NAMALWA (cell line): Measurements from ENCODE around the gene CSNK1D.
"Not testable (repeated sequence)": the region's sequence is repeated elsewhere in the genome, so short reads cannot be mapped to it uniquely, and the experiment has no call there.

Experiments
- DNase-seq: peaks from one replicate; pipeline ENCODE4 v3.0.0-alpha.2; 2015; ENCODE audit warnings: low spot score

Gene CSNK1D

DNA sequence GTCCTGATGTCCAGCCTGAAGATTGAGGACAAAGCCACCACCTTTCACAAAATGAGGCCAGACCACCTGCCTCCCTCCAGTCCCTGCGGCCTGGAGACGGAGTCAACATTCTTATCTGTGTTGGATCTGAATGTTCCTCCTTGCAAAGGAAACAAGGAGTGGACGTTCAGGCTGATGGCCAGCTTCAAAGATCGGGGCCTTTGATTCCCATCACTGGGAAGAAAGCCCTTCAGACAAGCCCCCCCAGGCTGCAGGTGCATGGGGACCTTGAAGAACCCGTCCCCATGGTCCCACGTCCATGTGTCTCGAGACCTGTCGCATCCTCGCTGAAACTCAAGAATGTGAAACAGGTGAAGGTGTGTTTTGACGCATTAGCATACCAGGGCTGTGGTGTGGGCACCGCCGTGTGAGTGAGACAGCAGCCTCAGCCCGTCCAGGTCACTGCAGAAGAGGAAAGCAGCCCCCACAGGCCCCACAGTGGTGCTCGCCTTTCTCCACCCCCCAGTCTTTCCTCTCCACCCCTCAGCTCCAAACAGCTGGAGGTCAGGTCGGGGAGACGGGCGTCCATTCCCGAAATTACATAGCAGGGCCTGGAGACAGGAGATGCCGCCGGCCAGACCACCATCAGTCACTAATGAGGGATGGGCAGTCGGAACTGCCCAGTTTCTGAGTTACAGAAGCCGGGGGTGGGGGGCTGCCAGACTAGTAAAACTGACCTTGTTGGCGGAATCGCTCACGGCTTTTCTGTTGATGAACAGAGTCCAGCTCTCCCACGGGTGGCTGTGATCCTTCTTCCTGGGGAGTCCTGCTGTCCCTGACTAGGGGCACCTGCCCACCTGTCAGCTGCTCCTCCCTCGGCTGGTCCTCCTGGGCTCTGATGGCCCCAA lies 877 bp upstream of the CSNK1D start:
- no peak for DNase-seq

DNA sequence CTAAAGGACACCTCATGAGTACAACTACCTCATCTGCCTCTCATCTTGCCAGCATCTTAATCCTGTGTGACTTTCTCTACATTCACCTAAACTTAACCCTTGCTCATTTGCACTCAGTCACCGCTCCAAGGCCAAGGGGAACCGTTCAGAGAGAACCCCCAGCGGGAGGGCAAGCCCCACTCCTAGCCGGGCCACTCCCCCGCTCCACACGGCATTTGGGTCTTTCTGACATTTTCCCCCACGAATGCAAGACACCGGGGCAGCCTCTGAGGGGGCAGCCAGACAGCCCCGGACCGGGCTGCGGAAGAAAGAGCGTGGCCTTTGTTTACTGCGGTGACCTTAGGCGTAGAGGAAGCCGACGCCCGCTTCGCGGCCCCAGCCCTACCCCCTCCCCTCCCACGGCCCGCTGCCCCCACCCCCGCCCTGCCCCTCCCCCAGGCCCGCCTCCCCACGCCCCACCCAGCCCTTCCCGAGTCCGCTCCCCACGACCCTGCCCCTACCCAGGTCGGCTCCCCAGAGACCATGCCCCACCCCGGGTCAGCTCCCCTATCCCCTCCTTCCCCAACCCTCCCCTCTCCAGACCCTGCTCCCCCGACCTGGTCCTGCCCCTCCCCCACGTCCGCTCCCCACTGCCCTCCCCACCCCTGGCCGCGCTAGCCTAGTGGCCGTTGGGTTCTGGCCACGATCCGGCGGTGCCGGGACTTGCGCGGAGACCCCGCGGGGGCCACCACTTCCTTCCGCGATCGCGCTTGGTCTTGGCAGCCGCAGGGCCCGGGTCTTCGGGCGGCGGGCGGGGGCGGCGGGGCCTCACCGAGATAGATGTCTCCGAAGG lies 789 bp downstream of the CSNK1D start:
- DNase-seq: peak; percentile 55

DNA sequence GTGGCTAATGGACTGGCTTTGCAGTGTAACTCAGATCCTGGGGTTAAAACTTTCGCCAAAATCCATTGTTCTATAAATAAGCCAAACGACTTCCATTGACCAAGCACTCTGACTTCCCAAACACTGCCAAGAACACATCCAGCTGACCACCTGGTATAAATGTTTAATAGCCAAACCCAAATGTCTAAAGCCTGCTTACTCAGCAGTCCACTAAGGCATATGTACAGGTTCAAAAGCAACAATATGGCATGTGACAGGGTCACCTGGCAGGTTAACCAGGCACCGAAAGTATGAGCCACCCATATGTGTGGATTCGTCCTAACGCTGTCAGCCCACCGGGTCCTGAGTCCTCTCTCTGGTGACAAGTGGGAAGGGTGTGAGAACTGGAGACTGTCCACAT lies 2.1 kb downstream of the CSNK1D start:
- no peak for DNase-seq

DNA sequence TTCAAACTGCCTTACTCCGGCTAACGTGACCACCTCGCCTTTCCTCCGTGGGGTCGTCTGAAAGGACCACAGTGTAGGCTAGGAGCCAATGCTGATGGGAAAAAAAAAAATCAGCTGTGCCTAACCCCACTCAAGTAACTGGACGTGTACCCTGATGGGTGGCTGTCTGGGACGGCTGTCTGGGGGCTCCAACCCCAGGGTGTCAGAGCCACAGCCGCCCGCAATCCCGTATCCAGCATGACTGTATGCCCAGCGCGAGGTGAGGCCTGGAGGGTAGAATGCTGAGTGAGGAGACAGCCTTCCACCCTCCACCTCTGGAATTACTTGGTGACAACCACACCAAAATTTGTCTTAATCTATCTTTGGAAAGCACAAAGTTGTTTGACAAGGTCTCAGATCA lies 2.8 kb downstream of the CSNK1D start:
- DNase-seq: no peak

DNA sequence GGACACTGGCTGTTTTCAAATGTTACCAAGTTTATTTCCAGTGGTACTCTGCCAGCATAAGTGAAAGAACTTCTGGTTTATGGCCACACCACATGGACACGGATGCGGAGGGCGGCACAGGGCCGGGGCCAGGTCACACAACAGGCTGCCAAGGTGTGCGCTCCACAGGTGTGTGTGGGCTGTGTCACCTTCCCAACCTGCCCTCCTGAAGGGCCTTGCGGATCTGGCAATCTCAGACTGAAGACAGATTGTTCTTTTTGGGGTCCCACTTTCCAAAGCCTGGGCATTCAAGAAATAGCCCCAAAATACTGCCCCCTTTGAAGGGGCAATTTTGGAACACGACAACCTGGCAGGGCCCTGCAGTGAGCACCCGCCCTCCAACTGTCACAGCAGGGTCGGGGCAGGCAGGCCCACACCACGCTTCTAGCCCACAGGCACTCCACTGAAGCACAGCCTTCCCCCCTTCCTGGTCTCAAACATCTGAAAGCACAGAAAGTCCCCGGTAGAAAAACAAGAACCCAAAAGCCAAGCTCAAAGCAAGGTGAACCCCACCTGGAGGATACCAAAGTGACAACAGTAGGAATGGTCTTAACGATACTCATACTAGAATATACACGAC lies 3.5 kb downstream of the CSNK1D start:
- DNase-seq: no peak

DNA sequence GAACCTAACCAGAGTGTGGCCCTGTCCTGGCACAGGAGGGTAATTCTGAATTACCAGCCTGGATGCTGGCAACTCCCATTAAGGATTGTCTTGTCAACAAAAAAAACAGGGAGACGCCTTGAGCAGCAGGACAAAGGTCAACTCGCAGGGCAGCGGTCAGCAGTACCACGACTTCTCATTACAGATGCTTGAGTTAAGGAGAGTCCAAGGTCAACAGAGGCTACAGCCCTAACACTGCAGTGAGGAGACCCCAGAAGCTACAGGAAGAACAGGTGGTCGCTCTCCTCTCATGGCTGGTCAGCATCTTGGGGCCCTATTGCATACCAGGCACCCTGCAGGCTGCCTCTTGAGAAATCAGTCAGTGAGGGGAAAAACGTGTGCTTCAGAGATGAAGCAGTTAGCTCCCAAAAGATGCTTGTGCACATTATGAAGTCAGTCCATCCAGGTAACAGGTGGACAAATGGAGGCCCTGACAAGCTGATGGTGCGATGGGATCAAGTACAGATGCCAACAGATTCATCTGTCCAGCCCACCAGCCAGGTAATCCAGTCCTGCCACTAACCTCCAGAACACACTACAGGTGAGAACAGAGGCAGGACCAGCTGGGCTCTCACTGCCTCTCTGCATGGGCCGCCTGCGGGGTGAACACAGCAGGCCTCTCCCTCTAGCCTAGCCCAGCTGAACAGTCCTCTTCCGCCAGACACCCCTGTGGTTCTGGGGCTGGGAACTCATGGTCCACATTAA lies 4.2 kb downstream of the CSNK1D start:
- no peak for DNase-seq

DNA sequence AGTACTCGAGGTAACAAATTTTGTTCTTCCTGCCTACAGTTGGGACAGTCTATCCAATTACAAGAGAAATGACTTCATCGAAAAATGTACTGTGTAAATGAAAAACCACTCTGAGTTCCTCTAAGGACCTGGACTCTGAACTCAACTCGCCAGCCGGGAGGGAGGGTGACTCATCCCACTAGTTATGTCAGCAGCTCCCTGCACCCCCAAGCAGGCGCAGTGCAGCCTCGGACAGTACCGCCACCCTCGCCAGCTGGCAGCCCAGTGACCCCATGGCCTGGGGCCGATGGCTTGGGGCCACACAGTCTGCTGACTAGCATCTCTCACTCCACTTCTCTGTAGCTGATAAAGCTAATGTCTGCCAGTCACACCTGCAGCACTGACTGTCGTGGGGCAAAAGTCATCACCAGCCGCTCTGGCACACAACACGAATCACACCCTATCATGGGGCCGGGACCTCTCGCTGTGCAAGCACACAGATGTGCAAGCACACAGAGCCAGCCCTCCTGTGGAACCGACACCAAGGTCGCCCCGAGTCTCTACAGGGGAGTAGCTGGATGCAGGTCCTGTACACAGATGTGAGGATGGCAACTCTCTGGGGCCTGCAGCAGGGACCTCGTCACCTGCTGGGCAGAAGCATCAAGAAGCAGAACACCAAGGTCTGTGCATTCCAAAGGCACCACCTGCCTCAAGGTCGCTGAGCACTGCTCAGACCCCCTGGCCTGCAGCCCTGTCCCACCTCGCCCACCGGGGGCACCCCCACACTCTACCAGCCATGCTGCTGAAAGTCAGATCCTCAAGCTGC lies 5.7 kb downstream of the CSNK1D start:
- DNase-seq: no peak

DNA sequence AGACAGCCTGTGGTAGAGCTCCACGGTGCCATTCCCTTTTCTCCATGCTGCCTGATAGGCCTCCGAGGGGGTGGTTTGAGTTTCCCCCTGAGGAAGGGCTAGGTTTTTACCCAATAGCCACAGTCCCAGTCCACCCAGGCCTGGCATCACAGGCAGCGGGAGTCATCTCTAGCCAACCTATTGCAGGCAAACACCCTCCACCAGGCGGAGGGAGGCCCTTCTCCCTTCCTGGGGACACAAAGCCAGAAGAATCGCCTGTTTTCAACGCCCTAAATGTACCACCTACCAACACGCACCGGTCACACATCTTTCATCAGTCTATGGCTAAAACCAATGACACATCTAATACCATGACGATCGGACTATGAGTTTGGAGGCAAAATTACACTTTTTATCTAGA lies 7.4 kb downstream of the CSNK1D start:
- DNase-seq: no peak

DNA sequence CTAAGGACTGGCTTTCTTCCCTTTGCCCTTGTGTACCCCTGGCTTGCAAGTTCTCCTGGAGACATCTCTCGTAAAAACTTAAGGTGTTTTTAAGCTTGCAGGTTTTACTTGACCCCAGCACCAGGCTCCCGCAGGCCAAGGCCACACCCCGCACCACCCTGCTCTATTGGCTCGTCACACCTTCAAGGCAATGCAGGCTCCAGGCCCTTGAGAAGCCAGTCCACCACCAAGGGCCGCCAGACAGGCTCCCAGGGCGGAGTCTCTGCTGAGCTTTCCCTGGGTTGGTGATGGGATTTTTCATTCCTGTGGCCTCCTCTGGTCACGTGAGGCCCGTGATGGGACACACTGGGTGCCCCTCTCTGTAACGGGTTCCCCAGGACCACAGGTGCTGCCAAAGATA lies 9.9 kb downstream of the CSNK1D start:
- no peak for DNase-seq

DNA sequence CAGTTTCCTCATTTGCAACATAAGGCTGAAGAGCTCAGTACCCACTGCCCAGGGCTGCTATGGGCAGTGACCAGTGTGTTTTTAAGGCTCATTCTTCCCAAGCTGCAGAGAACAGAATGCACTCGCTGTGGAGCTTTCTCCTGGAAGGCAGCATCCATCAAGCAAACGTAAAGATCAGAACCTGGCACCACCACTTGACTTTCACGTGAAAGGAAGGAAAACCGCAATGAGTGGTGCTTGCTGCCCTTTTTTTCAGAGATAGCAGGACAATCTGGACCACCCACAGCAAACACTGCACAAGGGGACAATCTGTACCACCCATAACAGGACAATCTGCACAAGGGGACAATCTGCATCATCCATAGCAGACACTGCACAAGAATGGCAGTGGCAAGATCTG lies 11.2 kb downstream of the CSNK1D start:
- no peak for DNase-seq

DNA sequence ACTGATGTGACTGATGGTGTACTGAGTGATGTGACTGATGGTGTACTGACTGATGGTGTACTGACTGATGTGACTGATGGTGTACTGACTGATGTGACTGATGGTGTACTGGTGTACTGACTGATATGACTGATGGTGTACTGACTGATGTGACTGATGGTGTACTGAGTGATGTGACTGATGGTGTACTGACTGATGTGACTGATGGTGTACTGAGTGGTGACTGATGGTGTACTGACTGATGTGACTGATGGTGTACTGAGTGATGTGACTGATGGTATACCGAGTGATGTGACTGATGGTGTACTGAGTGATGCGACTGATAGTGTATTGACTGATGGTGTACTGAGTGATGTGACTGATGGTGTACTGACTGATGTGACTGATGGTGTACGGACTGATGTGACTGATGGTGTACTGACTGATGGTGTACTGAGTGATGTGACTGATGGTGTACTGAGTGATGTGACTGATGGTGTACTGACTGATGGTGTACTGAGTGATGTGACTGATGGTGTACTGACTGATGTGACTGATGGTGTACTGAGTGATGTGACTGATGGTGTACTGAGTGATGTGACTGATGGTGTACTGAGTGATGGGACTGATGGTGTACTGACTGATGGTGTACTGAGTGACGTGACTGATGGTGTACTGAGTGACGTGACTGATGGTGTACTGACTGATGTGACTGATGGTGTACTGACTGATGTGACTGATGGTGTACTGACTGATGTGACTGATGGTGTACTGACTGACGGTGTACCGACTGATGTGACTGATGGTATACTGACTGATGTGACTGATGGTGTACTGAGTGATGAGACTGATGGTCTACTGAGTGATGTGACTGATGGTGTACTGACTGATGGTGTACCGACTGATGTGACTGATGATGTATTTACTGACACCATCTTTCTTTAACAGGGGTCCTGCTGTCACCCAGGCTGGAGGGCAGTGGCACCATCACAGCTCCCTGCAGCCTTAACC lies 13.2 kb downstream of the CSNK1D start:
- DNase-seq: not testable (repeated sequence)

DNA sequence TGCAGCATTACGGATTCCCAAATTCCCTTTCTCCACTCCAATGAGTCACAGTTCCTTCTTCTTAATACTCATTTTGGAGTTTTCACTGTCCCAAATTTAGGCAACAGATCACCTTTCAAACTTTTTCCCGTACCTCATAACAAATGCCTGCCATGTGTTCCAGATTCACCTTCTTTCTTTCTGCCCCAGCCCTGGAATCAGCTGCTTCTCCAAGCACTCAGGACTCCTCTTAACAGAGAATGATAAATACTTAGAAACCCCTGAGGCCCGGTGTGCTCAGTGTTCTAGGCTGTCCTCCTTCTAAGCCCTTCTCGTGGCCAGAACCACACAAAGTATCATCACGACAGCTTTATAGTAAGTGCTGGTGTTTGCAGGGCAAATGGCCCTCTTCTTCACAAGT lies 14.9 kb downstream of the CSNK1D start:
- DNase-seq: no peak

DNA sequence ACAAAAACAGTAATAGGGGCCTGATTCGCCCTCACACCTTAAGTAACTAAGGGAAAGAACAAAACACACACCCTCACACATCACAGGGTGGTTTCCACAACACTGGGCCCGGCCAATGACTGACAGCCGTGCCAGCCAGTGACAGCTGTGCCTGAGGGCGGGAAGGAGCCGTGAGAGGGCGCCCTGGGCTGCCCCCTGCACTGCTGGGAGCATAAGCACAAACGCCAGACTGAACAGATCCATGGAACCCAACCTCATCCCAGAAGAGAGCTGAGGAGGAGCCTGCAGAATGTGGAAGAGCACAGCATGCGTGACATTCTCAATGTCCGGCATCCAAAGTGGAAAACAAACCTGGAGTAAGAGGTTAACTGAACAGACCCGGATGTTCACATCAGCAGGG lies 16.0 kb downstream of the CSNK1D start:
- peak; percentile 54 for DNase-seq

DNA sequence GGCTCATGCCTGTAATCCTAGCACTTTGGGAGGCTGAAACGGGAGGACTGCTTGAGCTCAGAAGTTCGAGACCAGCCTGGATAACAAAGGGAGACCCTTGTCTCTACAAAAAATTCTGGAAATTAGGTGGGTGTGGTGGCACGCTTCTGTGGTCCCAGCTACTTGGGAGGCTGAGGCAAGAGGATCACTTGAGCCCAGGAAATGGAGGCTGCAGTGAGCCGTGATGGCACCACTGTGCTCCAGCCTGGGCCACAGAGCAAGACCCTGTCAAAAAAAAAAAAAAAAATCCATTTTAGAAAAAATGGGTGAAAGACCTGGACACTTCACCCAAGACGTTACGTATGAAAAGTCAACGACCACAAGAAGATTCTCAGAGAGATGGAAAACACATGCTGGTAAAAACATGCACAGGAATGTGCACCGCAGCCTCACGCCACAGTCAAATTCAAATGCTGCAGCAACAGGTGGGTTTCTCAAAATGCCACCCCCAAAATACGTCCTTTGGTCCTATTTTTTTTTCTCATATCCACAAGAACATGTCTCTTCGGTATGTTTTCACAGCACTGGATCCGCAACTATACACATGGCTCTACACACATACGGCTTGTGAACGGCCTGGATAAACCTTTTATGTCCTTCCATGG lies 17.1 kb downstream of the CSNK1D start:
- no peak for DNase-seq

DNA sequence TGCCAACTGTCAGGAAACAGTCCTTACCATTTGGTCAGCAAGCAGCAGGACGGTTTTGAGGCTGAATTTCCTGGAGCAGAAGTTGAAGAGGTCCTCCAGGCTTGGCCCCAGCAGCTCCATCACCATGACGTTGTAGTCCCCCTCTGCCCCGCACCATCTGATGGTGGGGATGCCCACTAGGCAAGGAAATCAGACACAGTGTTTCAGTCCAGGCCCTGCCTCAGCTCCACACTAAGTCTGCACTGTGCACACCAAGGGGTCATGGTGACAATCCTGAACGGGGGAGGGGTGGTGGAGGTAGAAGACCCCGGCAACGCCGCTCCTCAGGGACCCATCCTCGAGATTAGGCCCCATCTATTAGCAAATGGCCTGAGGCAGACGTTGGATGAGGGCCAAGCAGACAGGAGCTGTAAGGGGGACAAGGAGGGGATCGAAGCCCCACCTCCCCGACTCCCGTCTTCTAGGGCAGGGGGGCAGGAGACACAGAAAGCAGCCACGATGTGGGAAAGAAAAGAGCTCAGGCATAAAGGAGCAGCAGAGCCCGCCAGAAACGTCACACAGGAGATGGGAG lies 18.0 kb downstream of the CSNK1D start:
- no peak for DNase-seq

DNA sequence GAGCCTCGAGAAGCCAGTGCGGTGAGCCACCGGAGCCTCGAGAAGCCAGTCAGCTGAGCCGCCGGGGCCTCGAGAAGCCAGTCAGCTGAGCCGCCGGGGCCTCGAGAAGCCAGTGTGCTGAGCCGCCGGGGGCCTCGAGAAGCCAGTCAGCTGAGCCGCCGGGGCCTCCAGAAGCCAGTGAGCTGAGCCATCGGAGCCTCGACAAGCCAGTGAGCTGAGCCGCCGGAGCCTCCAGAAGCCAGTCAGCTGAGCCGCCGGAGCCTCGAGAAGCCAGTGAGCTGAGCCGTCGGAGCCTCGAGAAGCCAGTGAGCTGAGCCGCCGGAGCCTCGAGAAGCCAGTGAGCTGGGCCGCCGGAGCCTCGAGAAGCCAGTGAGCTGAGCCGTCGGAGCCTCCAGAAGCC lies 18.8 kb downstream of the CSNK1D start:
- not testable (repeated sequence) for DNase-seq

DNA sequence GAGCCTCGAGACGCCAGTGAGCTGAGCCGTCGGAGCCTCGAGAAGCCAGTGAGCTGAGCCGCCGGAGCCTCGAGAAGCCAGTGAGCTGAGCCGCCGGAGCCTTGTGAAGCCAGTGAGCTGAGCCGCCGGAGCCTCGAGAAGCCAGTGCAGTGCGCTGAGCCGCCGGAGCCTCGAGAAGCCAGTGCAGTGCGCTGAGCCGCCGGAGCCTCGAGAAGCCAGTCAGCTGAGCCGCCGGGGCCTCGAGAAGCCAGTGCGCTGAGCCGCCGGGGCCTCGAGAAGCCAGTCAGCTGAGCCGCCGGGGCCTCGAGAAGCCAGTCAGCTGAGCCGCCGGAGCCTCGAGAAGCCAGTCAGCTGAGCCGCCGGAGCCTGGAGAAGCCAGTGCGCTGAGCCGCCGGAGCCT lies 19.4 kb downstream of the CSNK1D start:
- DNase-seq: not testable (repeated sequence)

DNA sequence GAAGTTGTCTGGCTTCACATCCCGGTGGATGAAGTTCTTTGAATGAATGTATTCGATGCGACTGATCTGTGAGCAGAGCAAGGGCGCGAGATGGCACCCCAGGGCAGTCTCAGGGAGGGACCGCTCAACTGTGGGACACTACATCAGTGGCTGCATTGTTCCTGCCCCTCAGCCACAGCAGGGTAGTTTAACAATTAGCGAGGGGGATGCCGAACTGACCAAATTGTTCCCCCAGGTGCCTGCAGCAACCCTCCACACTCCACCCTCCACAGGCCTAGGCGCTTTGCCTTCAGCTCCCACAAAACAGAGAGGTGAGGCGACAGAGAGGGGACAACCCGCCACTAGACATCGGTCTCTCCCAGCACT lies 20.3 kb downstream of the CSNK1D start:
- no peak for DNase-seq

DNA sequence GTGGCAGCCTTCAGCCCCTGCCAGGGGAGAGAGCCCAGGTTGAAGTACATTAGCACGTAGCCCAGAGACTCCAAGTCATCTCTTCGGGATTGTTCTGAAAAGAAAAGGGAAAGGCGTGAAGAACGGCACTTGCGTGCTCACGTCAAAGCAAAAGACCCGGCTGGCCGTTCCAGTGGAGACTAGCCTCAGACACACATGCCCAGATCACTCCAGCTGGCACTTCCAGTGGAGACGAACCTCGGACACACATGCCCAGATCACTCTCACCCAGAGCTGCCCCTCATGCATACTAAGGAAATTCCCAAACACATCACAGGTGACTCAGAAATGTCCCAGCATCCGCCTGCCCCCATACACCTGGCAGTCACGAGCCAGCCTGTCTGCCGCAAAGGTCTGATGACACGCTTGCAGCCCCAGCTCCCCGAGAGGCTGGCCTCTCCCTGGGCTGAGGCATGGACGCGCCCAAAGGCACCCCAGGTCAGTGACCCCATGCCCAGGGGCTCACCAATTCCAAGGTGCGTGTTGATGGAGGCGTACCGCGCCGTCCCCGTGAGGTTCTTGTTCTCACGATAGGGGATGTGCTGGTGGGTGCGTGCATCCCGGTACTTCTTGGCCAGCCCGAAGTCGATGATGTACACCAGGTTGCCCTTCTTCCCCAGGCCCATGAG lies 20.9 kb downstream of the CSNK1D start:
- DNase-seq: no peak
